BE2C (cell line): ENCODE measurements around the gene FOXL3.

Source experiments
- DNase-seq: peaks from one replicate; pipeline ENCODE4 v3.0.0-alpha.2; 2020
- H3K27me3 ChIP-seq: fragments of 250-450 bp; sonication (Bioruptor Pico); 2 replicates; pipeline ENCODE4 v1.5.1; 2020; ENCODE audit warnings: mild to moderate bottlenecking
- H3K36me3 ChIP-seq: fragments of 250-450 bp; sonication (Bioruptor Pico); 2 replicates; pipeline ENCODE4 v1.5.1; 2020; ENCODE audit warnings: mild to moderate bottlenecking
- H3K4me1 ChIP-seq: fragments of 250-450 bp; sonication (Bioruptor Pico); 2 replicates; pipeline ENCODE4 v1.5.1; 2020
- H3K4me3 ChIP-seq: 2 replicates; pipeline ENCODE4 v1.5.1; 2011; ENCODE audit warnings: low read depth, low read length
- H3K9me3 ChIP-seq: fragments of 250-450 bp; sonication (Bioruptor Pico); 2 replicates; pipeline ENCODE4 v1.5.1; 2020
- TF ChIP-seq, protein P1 (sequence below): IDR thresholded peaks from 2 replicates; pipeline ENCODE4 v1.5.1; 2012; ENCODE audit warnings: mild to moderate bottlenecking, low read depth, low read length

The FOXL3 gene

DNA sequence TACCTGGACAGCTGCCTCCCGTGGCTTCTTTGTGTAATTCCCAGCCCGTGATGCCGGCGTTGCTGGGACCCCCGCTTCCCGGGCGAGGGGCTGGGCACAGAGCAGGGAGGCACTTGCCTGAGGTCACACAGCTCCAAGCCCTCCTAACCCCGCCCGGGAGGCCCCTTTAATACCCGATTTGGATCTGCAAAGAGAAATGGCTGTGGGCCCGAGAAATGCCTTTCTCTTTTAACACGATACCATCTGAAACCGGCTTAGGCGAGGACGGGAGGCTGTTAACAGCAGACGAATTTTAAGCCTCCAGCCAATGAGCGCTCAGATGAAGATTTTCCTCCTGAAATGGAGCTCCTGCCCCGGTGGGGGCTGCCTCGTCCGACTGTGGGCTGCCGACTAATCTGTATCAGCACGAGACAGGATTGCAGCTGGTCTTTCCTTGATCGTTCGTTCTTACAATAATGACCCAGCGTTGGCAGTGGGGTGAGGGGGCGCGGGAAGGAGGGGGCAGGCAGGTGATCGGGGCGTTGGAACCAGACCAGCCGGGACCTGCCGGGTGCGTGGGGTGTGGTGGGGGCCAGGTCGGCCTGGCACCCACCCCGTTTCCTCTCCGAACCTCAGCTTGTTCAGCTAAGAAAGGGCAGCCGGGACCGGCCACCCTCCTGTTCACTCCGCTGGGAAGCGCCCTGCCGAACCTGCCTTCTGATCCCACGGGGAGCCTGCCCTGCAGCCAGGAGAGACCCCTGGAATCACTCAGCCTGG is 36.2 kb upstream of the FOXL3 start:
- H3K27me3 ChIP-seq = no peaks in the 10 kb centered on the region
- TF ChIP-seq, protein P1, sequence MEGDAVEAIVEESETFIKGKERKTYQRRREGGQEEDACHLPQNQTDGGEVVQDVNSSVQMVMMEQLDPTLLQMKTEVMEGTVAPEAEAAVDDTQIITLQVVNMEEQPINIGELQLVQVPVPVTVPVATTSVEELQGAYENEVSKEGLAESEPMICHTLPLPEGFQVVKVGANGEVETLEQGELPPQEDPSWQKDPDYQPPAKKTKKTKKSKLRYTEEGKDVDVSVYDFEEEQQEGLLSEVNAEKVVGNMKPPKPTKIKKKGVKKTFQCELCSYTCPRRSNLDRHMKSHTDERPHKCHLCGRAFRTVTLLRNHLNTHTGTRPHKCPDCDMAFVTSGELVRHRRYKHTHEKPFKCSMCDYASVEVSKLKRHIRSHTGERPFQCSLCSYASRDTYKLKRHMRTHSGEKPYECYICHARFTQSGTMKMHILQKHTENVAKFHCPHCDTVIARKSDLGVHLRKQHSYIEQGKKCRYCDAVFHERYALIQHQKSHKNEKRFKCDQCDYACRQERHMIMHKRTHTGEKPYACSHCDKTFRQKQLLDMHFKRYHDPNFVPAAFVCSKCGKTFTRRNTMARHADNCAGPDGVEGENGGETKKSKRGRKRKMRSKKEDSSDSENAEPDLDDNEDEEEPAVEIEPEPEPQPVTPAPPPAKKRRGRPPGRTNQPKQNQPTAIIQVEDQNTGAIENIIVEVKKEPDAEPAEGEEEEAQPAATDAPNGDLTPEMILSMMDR = no peak
- no peaks in the 10 kb centered on the region; the same call in 1 of the 2 replicates for H3K9me3 ChIP-seq
- H3K4me1 ChIP-seq = no peaks in the 10 kb centered on the region
- H3K36me3 ChIP-seq = no peaks in the 10 kb centered on the region
- no peak overlapping the region for H3K4me3 ChIP-seq
- DNase-seq = no peak

DNA sequence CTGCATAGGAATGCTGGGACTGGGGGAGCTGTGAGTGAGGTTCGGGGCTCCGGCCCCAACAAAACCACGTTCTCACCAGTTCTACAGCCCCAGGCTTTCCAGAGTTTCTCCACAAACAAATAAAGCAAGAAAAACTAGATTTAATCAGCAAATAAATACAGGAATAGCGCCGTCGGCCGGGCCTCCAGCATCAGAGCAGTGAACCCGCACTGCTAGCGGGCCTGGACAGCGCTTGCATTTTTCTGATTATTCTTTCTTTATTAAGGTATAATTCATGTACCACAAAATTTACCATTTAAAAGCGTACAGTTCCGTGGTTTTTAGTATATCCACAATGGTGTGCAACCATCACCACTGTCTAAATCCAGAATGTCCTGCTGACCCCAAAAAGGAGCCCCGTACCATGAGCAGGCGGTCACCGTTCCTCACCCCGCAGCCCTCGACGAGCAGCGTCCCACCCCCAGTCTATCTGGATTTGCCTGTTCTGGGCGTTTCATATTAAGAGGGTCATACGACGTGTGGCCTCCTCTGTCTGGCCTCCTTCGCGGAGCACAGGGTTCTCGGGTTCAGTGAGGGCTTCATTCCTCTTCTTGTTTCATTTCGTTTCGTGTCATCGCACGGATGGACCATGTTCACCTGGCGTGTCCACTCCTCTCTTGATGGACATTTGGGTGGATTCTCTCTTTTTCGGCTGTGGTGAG is 35.5 kb upstream of the FOXL3 start:
- Histone ChIP-seq H3K9me3 (no peaks in the 10 kb centered on the region; the same call in 1 of the 2 replicates), H3K4me3 (no peak overlapping the region), H3K27me3 (no peaks in the 10 kb centered on the region), H3K36me3 (no peaks in the 10 kb centered on the region), H3K4me1 (no peaks in the 10 kb centered on the region)
- DNase-seq = no peak
- TF ChIP-seq, protein P1 = no peak

DNA sequence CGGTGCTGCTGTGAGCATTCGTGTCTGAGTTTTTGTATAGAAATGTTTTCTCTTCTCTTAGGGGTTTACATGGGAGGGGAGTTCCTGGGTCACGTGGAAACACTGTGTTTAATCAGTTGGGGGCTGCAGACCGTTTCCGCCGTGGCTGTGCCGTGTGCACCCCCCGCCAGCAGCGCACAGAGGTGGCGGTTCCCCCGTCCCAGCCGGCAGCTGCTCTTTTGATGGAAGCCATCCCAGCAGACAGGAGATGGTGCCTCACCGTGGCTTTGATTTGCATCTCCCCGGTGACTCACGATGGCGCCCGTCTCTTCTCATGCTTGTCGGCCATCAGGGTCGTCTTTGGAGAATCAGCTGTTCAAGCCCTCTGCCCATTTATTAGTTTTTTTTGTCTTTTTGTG is 34.9 kb upstream of the FOXL3 start:
- H3K9me3 ChIP-seq = no peaks in the 10 kb centered on the region; the same call in 1 of the 2 replicates
- no peaks in the 10 kb centered on the region for H3K4me1 ChIP-seq
- no peak overlapping the region for H3K4me3 ChIP-seq
- H3K27me3 ChIP-seq = no peaks in the 10 kb centered on the region
- DNase-seq = no peak
- no peaks in the 10 kb centered on the region for H3K36me3 ChIP-seq
- TF ChIP-seq, protein P1 = no peak

DNA sequence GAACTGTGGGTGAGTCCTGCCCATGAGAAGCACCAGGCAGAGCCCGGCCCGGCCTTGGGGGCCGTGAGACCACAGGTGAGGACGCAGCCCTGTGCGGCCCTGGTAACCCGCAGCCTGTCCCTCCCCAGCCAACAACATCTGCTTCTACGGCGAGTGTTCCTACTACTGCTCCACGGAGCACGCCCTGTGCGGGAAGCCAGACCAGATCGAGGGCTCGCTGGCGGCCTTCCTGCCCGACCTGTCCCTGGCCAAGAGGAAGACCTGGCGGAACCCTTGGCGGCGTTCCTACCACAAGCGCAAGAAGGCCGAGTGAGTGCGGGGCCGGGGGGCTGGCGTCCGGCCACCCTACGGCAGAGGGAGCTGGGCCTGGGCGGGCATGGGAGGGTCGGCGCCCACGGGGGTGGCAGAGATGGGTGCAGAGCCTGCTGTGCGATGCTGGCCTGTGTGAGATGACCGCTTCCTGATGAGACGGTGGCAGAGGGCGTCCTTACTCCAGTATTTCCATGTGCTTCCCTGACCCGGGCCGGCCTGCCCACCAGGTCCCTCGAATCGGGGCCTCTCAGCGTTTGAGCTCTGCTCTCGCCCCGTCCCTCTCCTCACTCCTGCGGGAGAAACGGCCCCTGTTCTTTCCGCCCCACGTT is 34.1 kb upstream of the FOXL3 start:
- Histone ChIP-seq H3K36me3 (no peaks in the 10 kb centered on the region), H3K27me3 (no peaks in the 10 kb centered on the region), H3K9me3 (no peaks in the 10 kb centered on the region; the same call in 1 of the 2 replicates), H3K4me3 (no peak overlapping the region), H3K4me1 (no peaks in the 10 kb centered on the region)
- no peak for DNase-seq
- TF ChIP-seq, protein P1 = no peak

DNA sequence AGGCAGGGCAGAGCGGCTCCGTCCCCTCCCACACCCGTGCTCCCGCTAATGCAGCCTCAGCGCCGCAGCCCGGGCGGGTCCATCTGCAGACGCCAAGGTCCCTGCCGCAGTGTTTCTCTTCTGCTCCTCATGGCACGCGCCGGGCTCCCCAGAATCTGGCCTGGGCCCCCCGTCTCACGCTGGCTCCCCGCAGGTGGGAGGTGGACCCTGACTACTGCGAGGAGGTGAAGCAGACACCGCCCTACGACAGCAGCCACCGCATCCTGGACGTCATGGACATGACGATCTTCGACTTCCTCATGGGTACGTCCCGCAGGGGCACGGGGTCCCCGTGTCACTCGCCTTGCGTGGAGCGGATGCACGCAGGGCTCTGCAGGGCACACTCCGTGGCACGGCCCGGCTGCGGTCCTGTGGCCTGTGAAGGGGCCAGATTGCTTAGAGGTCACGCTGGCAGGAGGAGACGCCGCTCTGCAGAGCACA is 33.5 kb upstream of the FOXL3 start:
- TF ChIP-seq, protein P1 = no peak
- Histone ChIP-seq H3K9me3 (no peaks in the 10 kb centered on the region; the same call in 1 of the 2 replicates), H3K27me3 (no peaks in the 10 kb centered on the region), H3K4me3 (no peak overlapping the region), H3K36me3 (no peaks in the 10 kb centered on the region), H3K4me1 (no peaks in the 10 kb centered on the region)
- no peak for DNase-seq
